Psoas muscle (tissue), 8 donors: ENCODE data around the gene C19orf73. TPM values are rescaled to one million over a fixed set of nuclear protein-coding genes. Genes with fewer than 3 reads are reported as not detected.

Experiments used
- ATAC-seq, 4 donors: fragments of 200-7000 bp; cut with Tn5 transposase; one replicate each; pipeline ENCODE4 v1.9.1; 2020; ENCODE audit warnings: moderate library complexity in 3 of 4, mild to moderate bottlenecking in 2 of 4
- DNase-seq, 2 donors: peaks; one replicate each; pipeline ENCODE4 v3.0.0-alpha.2; 2020
- H3K27ac ChIP-seq: fragments of 200-600 bp; one replicate; pipeline ENCODE4 v1.8.0; 2022
- H3K27me3 ChIP-seq, 3 donors: fragments of 200-600 bp in 1 of 3; one replicate each; pipeline versions ENCODE4 v1.6.1 to v1.8.0; 2013 to 2022; ENCODE audit warnings: low read length in 2 of 3, mild to moderate bottlenecking in 2 of 3, moderate library complexity in 1 of 3; ENCODE audit not compliant: insufficient read depth in 3 of 3
- H3K36me3 ChIP-seq, 2 donors: fragments of 200-600 bp in 1 of 2; one replicate each; pipeline versions ENCODE4 v1.6.1 to v1.8.0; 2013 to 2022; ENCODE audit warnings: low read depth in 1 of 2, mild to moderate bottlenecking in 1 of 2, moderate library complexity in 1 of 2; ENCODE audit not compliant: insufficient read depth in 1 of 2
- H3K4me1 ChIP-seq: fragments of 200-600 bp; one replicate; pipeline ENCODE4 v1.8.0; 2022
- H3K4me3 ChIP-seq: fragments of 200-600 bp; one replicate; pipeline ENCODE4 v1.8.0; 2022; ENCODE audit warnings: mild to moderate bottlenecking
- H3K9me3 ChIP-seq: fragments of 200-600 bp; one replicate; pipeline ENCODE4 v1.8.0; 2022
- CTCF ChIP-seq: fragments of 200-600 bp; IDR thresholded peaks from one replicate; pipeline ENCODE4 v1.8.0; 2022; ENCODE audit warnings: antibody characterized with exemption
- WGBS, 3 donors: extraction: QIAGEN DNeasy Blood & Tissue Kit; methylation state at CpG; one replicate each; pipeline versions ENCODE4 v1.1.6 to v1.1.7; 2013; 5-methylcytosine and 5-hydroxymethylcytosine counted together
- intact Hi-C, 2 donors: fragments of 100-400 bp; cut with DNase I; formaldehyde crosslinking; loops; one replicate each; pipeline versions ENCODE4 v1.11.0 to v1.14.2; 2022
- polyA plus RNA-seq, 3 donors: library from polyadenylated mRNA; stranded (reverse); fragments of 200-250 nt; gene quantifications; one replicate each; pipeline ENCODE4 v1.2.3, GENCODE V29; 2013
- total RNA-seq, 4 donors: library from RNA; stranded (reverse); fragmentation: NEBNext Ultra II Directional in 2 of 4; extraction: Animal tissue kit (Norgen Biotek cat#: 25700) in 2 of 4; gene quantifications; one replicate each; pipeline versions ENCODE4 v1.2.1 to v1.2.4, GENCODE V29; 2021 to 2023
- donor health status: healthy with polysubstance abuse.
- donor health status: DM: no; HTN: no; CAD: no; lungs with moderate emphysema.
- donor health status: Bipolar disorder and iron deficiency.
- donor health status: healthy.
- donor health status: DM: yes; HTN: yes; CAD: no.
- donor health status: DM: no; HTN: no; CAD: no.
- donor health status: DM: no; HTN: no; CAD: no.
- donor health status: DM: yes; HTN: yes; CAD: no.

C19orf73 gene
- total and polyA plus RNA-seq, 7 donors = 0.54 to 1.9 (median 1.6) TPM

- DNase-seq = no peak
- peaks cover 8% of the 10 kb centered on the region for H3K4me1 ChIP-seq
- ATAC-seq = peak in 3 of 4 donors; percentile 35 to 63 (median 62)
- no peaks in the 10 kb centered on the region for H3K9me3 ChIP-seq
- no peaks in the 10 kb centered on the region for H3K27me3 ChIP-seq
- intact Hi-C loops = no loop called here
- H3K4me3 ChIP-seq = no peak overlapping the region
- no peaks in the 10 kb centered on the region for H3K36me3 ChIP-seq
- no peak overlapping the region for H3K27ac ChIP-seq
- no peak for TF ChIP-seq CTCF
- 34 to 44% (median 39%) methylated on average over 9 to 10 of the region's 10 CpGs for WGBS, 3 donors
These were observed 17.8 kb upstream of the C19orf73 start for GRCh38 chr19:49136771-49137171.

- Histone ChIP-seq H3K36me3 (no peaks in the 10 kb centered on the region), H3K4me3 (no peak overlapping the region), H3K4me1 (peaks cover 8% of the 10 kb centered on the region), H3K27ac (no peak overlapping the region), H3K9me3 (no peaks in the 10 kb centered on the region), H3K27me3 (no peaks in the 10 kb centered on the region)
- intact Hi-C loops = no loop called here
- DNase-seq (no peak), ATAC-seq (no peak)
- no peak for TF ChIP-seq CTCF
- WGBS, 3 donors = 80 to 85% (median 85%) methylated on average over 5 of the region's 5 CpGs
These were observed 16.7 kb upstream of the C19orf73 start for GRCh38 chr19:49135686-49136085.

- WGBS, 3 donors = 24 to 40% (median 24%) methylated on average over 42 of the region's 42 CpGs
- no peaks in the 10 kb centered on the region for H3K9me3 ChIP-seq
- no peak for TF ChIP-seq CTCF
- H3K4me1 ChIP-seq = peaks cover 16% of the 10 kb centered on the region
- intact Hi-C loops = no loop called here
- H3K27ac ChIP-seq = no peak overlapping the region
- peak; percentile 55 to 68 (median 64) for ATAC-seq
- DNase-seq = peak in 1 of 2 donors; percentile 69
- no peaks in the 10 kb centered on the region for H3K36me3 ChIP-seq
- peak overlapping the region; percentile 52 for H3K4me3 ChIP-seq
- no peaks in the 10 kb centered on the region for H3K27me3 ChIP-seq
These were observed 14.9 kb upstream of the C19orf73 start for GRCh38 chr19:49133621-49134454.

- peak overlapping the region; percentile 52 for H3K4me3 ChIP-seq
- H3K27me3 ChIP-seq = no peaks in the 10 kb centered on the region
- TF ChIP-seq CTCF = no peak
- peaks cover 22% of the 10 kb centered on the region for H3K4me1 ChIP-seq
- 18 to 24% (median 22%) methylated on average over 41 to 49 of the region's 49 CpGs for WGBS, 3 donors
- no peaks in the 10 kb centered on the region for H3K36me3 ChIP-seq
- H3K9me3 ChIP-seq = no peaks in the 10 kb centered on the region
- no peak overlapping the region for H3K27ac ChIP-seq
- intact Hi-C loops = no loop called here
- DNase-seq = peak in 1 of 2 donors; percentile 56
- peak in 3 of 4 donors; percentile 2 to 17 (median 13) for ATAC-seq
These were observed 14.1 kb upstream of the C19orf73 start for GRCh38 chr19:49132974-49133609.
